ENCODE measurements around the gene BNIP3. TPM values are rescaled to one million over a fixed set of nuclear protein-coding genes. Genes with fewer than 3 reads are reported as not detected.

The BNIP3 gene
- total and polyA plus RNA-seq, 2 of the 8 experiments (the other 6 are each of a cell fraction or from before 2014, with no cell fraction given) = 25.8 to 58.9 TPM

DNA sequence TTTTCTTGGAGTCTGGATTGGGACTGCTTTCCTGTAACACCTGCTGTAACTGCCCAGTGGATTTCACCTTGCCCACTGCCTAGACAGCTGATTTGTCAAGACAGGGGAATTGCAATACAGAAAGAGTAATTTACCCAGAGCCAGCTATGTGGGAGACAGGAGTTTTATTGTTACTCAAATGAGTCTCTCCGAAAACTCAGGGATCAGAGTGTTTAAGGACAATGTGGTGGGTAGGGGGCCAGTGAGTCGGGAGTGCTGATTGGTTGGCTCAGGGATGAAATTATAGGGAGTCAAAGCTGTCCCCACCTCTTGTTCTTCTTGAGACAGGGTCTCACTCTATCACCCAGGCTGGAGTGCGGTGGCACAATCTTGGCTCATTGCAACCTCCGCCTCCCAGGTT, 25.2 kb upstream of the BNIP3 start:
- WGBS, 2 experiments (ENCODE audit: extremely low coverage in 1 of 2, insufficient coverage in 1 of 2, insufficient read length in 1 of 2, insufficient replicate concordance in 2 of 2, low coverage in 1 of 2, low lambda C conversion rate in 2 of 2, missing lambda C conversion rate in 1 of 2) = 37% methylated on average over 4 of the region's 4 CpGs; no CpG with 5 or more reads in 1 of the 2 experiments
- CTCF ChIA-PET (ENCODE audit: partially characterized antibody) = interaction anchor here (1.2 to 7.3 kb wide), 3 partner anchors 15 to 136 kb away, joined by 3 to 59 read pairs (median 7); no protein-coding TSS in a partner anchor
- H3K4me2 ChIP-seq (ENCODE audit: insufficient read depth in 1 of 2, low read depth in 2 of 2, low read length in 2 of 2) = peak overlapping the region; percentile 37 to 51; a peak in 2 of 4 replicates
- no peak overlapping the region for H4K5ac ChIP-seq (ENCODE audit: insufficient read length, low read depth, low read length)
- H4K8ac ChIP-seq (ENCODE audit: extremely low read depth, insufficient read depth, low read length) = no peak overlapping the region
- no peaks in the 10 kb centered on the region for H3K79me1 ChIP-seq (ENCODE audit: low read depth, low read length)
- H2BK15ac ChIP-seq (ENCODE audit: low read length) = no peak overlapping the region
- POLR2A ChIA-PET (ENCODE audit: partially characterized antibody) = interaction anchor here (0.9 to 1.3 kb wide), 2 partner anchors 9 to 29 kb away, joined by 3 to 4 read pairs; no protein-coding TSS in a partner anchor
- no peak overlapping the region for H3K23ac ChIP-seq (ENCODE audit: insufficient read length)
- no peak overlapping the region for H3K56ac ChIP-seq (replicated peaks; ENCODE audit: insufficient read length, low read depth, low read length)
- H2BK120ac ChIP-seq (replicated peaks; ENCODE audit: low read depth, low read length) = no peak overlapping the region
- no peak overlapping the region for H3K9ac ChIP-seq (replicated peaks in 1 of 4; ENCODE audit: extremely low read depth in 1 of 4, low read depth in 3 of 4, low read length in 3 of 4)
- H3K23me2 ChIP-seq (ENCODE audit: low read depth, low read length) = no peaks in the 10 kb centered on the region
- peak in 1 of 2 experiments; percentile 34 for DNase-seq (ENCODE audit: low read depth in 1 of 2, low spot score in 2 of 2)
- H2AFZ ChIP-seq (ENCODE audit: low read length) = no peak overlapping the region
- no peak overlapping the region; a peak in 1 of 8 replicates for H3K4me3 ChIP-seq (ENCODE audit: extremely low read depth in 1 of 4, insufficient read depth in 2 of 4, low read depth in 3 of 4, low read length in 4 of 4)
- no peaks in the 10 kb centered on the region for H3K27me3 ChIP-seq (replicated peaks in 1 of 4; ENCODE audit: control insufficient read depth in 3 of 4, extremely low read depth in 1 of 4, insufficient read depth in 3 of 4, low read length in 3 of 4)
- H3K79me2 ChIP-seq (ENCODE audit: control insufficient read depth in 1 of 2, insufficient read depth in 2 of 2, low read length in 2 of 2) = no peaks in the 10 kb centered on the region
- H4K91ac ChIP-seq (replicated peaks; ENCODE audit: insufficient read length, low read length) = no peak overlapping the region
- H3K27ac ChIP-seq (ENCODE audit: low read depth, low read length) = no peak overlapping the region
- H3K36me3 ChIP-seq (ENCODE audit: control insufficient read depth in 2 of 4, insufficient read depth in 4 of 4, low read length in 3 of 4) = no peaks in the 10 kb centered on the region
- no peak overlapping the region; the same call in 1 of the 2 replicates for H3K18ac ChIP-seq (ENCODE audit: extremely low read depth, low read length)
- H2BK12ac ChIP-seq (ENCODE audit: low read depth, low read length) = 0 out of 2 replicates have a peak overlapping the region, but pooled peaks have one; percentile 64
- TF ChIP-seq ZNF274 (IDR thresholded peaks at IDR 0.05; ENCODE audit: borderline replicate concordance, extremely low read depth, low read length) = no peak
- TF ChIP-seq SIN3A (conservative IDR thresholded peaks at IDR 0.05 in 1 of 2, IDR thresholded peaks at IDR 0.05 in 1 of 2; ENCODE audit: low read depth in 1 of 2, low read length in 2 of 2) = peak in 1 of 2 experiments; percentile 56; a peak in 1 of 4 replicates
- no peak overlapping the region for H2AK5ac ChIP-seq (ENCODE audit: low read depth, low read length)
- peak; percentile 94 for FAIRE-seq
- H2BK20ac ChIP-seq (ENCODE audit: low read length) = no peak overlapping the region
- H2BK5ac ChIP-seq (ENCODE audit: low read depth, low read length) = no peak overlapping the region; the same call in 1 of the 2 replicates
- no peak overlapping the region for H3K14ac ChIP-seq (ENCODE audit: insufficient read length)
- H3K4me1 ChIP-seq (replicated peaks in 1 of 4; ENCODE audit: control insufficient read depth in 3 of 4, insufficient read depth in 4 of 4, low read length in 3 of 4) = peaks cover 7 to 26% (median 15%) of the 10 kb centered on the region in 4 experiments
- peaks cover 5 to 8% of the 10 kb centered on the region in 2 experiments; a peak in 3 of 4 replicates for H3K9me3 ChIP-seq (ENCODE audit: insufficient read depth in 2 of 2, low read depth in 1 of 2, low read length in 1 of 2)
- H4K20me1 ChIP-seq (replicated peaks in 1 of 2; ENCODE audit: control insufficient read depth in 1 of 2, insufficient read depth in 2 of 2, low read length in 2 of 2) = no peaks in the 10 kb centered on the region
- no peak overlapping the region for H3K4ac ChIP-seq (replicated peaks; ENCODE audit: insufficient read length, low read depth, low read length)
